Liver (tissue), 3 donors: ENCODE measurements around the gene SET.

Source experiments
- CTCF ChIP-seq: fragments of 150-350 bp; IDR thresholded peaks from 2 replicates; pipeline ENCODE4 v1.5.1; 2017; ENCODE audit warnings: improper control_type of control experiment, low read depth, low read length; ENCODE audit not compliant: missing input control
- NR2F2 ChIP-seq: IDR thresholded peaks from 2 replicates; pipeline ENCODE4 v1.6.1; 2016; ENCODE audit warnings: antibody characterized with exemption
- TAF1 ChIP-seq: conservative IDR thresholded peaks from 2 replicates; pipeline ENCODE4 v1.6.1; 2016; ENCODE audit warnings: antibody characterized with exemption, mild to moderate bottlenecking
- donor health status: healthy.
- donor health status: healthy.

GRCh38 chr9:128689820-128690683 is 1.0 kb downstream of the SET start:
- TF ChIP-seq NR2F2, result no peak
- no peak for TF ChIP-seq TAF1
- no peak for TF ChIP-seq CTCF
